ENCODE results near the gene MDGA2.
"Not testable (repeated sequence)": the region's sequence is repeated elsewhere in the genome, so short reads cannot be mapped to it uniquely, and the experiment has no call there.

MDGA2 gene

DNA sequence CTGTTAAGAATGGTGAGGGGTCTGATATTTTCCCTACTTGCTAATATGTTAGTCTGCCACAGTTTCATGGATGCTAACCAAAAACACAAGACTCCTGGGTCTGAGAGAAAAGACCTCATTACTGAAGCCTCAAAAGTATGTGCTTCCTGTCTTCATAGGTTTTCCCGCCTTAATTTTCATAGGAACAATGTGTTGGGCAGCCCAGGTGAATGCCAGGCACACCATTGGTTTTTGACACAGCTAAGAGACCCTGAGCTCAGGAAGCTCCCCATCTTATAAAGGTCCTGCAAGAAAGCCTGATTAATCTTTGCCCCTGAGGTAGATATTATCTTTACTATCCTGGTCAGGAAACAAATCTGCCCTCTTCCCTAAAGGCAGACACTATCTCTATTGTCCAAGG, 464.1 kb downstream of the MDGA2 start:
- DNase-seq, result no peak

DNA sequence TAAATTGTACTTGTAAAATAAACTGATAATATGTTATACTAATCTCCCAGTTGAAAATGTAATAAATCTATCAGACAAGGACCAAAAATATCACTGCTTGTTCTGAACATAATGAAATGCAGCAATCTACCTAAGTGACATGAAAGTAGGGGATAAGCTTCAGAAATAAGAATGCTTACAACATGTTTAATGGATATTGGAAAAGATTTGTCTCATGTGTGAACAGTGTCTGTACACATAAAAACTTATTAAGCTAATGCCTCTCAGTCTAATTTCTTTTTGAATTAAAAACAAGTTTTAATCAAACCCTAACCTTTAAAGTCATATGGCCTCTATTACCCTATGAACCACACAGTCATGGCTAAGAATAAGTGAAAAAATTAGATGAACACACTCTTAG, 465.3 kb downstream of the MDGA2 start:
- DNase-seq, result no peak

DNA sequence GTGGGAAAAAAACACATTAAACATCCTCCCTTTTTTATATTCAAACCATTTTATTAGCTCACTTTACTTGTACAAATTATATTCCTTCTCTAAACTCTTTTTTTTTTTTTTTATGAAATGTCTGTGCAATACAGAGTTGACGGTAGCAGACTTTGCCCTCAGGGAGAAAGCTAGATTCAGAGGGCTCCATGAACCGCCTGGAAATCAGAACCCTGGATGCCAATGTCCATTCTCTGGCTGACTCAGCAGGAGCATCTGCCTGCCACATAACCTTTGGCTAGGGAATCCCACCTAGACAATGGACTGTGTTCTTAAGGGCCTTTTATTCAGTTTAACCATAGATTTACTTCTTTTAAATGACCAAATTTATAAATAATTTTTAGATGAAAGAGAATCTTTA, 467.0 kb downstream of the MDGA2 start:
- no peak for DNase-seq

DNA sequence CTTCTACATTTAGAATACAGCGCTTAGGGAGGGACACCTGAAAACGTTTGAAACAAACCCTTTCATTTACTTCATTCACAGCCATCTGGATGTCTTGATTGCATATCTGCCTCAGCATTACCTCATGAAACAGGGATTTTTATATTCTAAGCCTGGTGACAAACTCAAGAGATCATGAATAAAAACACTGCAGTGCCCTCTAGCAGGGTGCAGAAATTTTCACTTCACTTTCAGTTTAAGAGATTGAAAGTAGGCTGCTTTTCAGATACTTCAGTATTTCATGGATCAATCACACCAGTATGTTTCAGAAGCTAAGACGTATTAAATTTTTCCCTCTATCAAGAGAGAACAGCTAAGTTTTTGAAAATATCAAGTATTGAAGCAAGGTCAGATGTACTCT, 467.8 kb downstream of the MDGA2 start:
- no peak for DNase-seq

- DNase-seq, result no peak
Observed at GRCh38 chr14:47200740-47201139, 474.7 kb downstream of the MDGA2 start.

GRCh38 chr14:47195582-47195981, 479.8 kb downstream of the MDGA2 start:
- DNase-seq, result no peak

DNA sequence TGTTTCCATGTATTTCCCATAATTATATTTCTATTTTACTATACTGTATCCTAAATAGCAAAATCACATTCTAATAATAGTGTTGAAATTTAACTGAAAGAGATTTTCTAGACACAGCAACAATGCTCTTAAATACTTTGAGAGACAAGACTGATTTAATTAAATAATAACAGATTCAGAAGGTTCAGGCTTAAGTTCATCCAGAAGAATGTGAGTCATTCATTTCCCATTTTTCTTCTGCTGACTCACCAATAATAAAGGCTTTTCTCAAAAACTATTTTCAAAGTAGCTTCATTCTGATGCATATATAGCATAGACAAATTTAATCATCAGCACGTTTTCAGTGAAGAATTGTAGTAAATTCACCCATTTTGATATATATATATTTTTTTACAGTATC, 481.4 kb downstream of the MDGA2 start:
- DNase-seq, result no peak

GRCh38 chr14:47192203-47192602, 483.2 kb downstream of the MDGA2 start:
- DNase-seq, result not testable (repeated sequence)

DNA sequence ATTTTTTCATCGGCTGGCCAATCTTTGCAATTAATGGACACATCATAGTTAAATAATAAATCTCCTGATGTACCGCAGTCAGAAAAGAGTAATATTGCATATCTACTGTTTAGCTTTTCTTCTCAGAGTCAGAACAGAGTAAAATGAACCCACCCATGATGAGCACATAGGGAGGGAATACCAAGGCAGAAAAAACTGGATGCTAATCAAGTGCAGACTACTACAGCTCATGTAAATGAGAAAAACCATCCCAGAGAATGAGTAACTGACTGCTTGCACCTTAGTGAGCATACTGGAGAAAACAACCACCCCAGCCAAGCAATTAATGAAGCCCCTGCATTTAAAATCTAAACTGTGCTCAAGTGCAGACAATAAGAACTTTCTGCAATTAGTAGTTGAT, 483.7 kb downstream of the MDGA2 start:
- no peak for DNase-seq

DNA sequence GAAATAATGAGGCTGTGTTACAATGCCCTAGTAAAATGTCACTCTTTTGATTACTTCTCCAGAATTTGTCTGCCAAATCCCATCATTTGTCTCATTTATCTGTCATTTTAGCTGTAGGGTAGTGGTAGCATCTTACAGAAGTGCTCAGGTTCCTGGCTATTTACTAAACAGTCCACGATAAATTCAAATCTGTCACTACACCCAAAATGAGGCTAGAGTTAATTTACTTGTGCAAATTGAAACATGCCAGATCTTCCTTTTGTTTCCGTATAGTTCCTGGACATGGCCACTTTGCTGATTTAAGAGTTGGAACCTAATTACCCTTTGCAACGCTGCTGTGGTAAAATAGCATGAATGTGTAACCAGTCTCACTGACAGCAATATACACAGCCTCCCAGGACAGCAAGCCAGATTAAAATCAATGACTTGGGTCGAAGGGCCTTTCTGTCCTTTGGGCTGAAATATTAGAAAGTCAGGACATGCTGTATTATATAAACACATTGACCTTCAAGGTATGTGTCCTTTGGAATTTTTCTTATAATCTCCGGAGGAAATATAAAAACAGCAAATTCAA, 485.4 kb downstream of the MDGA2 start:
- no peak for DNase-seq

DNA sequence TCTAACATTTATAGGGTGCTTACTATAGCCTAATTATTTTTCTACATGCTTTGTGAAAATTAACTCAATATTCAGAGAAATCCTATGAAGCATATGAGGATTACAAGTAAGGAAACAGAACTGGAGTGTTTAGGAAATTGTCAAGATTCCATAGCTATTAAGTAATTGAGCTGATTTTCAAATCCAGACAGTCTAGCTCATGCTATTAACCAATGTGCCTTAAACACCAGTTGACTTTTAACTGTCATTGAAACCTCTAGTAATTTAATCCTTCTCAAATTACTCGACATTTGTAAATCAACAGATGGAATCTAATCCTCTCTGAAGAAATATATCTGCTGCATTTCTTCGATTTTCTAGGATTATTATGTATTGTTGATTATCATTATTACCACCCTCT, 488.9 kb downstream of the MDGA2 start:
- DNase-seq, result no peak

DNA sequence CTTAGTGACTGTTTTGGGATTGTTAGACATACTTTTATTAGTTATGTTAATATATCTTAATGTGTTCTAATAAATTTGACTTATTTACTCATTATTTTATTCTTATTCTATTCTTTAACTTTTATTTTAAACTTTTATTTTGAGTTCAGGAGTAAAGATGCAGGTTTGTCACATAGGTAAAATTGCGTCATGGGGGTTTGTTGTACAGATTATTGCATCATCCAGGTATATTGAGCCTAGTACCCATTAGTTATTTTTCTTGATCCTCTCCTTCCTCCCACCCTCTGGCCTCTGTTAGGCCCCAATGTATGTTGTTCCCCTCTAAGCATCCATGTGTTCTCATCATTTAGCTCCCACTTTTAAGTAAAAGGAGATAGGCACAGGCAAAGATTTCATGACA, 495.5 kb downstream of the MDGA2 start:
- DNase-seq, result no peak

- DNase-seq, result not testable (repeated sequence)
Observed at GRCh38 chr14:47171896-47172295, 503.5 kb downstream of the MDGA2 start.

DNA sequence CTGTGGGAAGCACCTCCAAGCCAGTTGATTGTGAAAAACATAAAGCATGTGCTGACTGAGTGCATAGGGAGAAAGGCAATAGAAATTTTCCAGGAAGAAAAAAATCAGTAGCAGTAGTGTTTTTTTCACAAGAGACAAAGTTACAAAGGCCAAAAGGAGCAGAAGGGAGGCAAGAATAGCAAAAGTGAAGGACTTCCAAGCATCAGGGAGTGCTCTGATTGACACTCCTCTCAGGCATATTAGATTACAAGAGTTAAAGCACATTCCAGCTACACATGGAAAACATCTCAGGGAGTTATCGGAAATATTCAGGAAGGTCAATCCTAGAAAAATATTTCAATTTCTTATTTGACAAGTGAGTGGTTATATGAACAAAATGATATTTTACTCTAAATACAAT, 508.0 kb downstream of the MDGA2 start:
- DNase-seq, result no peak

DNA sequence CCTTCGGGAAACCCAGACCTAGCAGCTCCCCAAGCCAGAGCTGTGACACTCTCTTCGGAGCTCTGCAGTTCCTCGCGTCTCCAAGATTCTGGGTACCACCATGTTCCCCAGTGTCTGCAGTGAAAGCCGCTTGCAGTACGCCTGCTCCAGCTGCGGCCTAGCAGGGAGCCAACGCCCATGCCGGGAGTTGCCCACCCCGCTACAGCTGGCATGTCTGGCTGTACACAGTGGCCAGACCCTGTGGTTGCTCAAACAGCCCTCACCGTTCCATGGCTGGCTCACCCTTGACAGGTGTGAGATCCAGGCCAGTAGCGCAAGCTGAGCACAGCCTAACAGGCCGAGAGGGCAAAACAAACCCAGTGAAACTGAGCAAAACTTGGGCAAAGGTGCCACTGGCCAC, 520.0 kb downstream of the MDGA2 start:
- DNase-seq, result no peak

GRCh38 chr14:47154276-47154797, 521.1 kb downstream of the MDGA2 start:
- DNase-seq, result no peak

DNA sequence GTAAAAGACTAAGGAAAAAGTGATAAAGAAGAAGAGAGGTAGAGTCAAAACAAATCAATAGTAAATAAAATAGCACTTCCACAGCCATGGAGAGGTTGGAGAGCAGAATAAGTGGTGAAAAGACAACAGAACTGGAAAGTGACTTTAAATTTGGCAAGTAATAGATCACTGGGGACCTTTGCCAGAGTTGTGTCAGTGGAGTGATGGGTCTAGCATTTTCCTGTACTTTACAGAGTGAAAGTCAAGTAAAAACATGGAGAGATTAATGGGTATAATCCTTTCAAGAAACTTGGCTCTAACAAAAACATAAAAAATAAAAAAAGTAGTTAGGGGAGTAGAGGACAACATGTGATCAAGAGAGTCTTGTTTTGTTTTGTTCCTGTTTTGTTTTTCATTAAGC, 521.7 kb downstream of the MDGA2 start:
- no peak for DNase-seq

DNA sequence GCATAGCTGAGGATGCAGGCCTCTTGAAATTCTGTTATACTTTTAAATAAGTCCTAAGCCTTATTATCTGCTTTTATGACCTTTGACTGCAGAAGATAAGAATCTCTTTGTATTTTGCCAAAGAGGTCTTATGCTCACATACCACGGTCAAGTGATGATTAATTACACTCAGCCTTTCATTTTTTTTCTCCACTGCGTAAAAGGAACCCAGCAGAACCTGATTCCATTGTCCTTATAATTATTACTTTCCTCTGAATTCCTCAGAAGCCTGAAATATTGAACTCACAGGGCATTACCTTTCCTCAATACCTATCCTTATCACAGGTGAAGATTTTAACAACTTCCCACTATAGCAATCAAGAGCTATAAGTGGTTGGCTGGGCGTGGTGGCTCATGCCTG, 525.1 kb downstream of the MDGA2 start:
- DNase-seq, result no peak

DNA sequence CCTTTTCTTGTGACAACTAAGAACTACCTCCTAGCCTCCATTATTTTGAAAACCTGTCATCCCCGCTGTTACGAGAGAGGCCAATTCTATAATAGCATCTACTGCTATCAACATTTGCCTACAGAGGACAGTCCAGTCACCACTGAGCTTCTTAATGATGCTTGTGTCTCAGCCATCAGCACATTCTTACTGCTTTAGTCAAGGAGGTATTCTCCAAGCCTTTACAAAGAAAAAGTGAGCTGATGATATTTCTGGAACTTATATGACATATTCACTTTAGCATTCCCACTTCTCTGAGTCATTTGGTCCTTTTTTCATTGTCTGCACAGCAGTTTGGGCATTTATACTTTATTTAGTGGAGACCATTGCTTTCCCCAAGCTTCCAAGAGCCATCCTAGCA, 526.1 kb downstream of the MDGA2 start:
- no peak for DNase-seq

- DNase-seq, result no peak
Observed at GRCh38 chr14:47148686-47149085, 526.7 kb downstream of the MDGA2 start.

DNA sequence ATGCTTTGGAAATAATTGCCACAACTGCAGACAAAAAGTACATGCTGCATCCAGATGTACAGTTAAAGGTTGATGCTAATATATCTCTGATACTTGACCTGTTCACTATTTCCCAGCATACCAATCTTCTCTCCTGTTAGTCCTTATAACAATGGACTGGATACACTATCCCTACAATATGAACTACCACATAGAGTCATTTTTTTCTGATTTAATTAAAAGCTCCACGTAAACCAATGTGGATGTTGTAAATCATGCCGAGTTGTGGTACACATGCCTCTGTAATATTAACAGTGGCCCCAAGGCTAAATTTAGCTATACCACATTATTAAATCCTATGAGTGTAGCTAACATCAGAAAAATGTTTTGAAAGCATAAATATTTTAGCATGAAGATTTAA, 554.8 kb downstream of the MDGA2 start:
- DNase-seq, result no peak

- no peak for DNase-seq
Observed at GRCh38 chr14:47103771-47104170, 571.6 kb downstream of the MDGA2 start.

DNA sequence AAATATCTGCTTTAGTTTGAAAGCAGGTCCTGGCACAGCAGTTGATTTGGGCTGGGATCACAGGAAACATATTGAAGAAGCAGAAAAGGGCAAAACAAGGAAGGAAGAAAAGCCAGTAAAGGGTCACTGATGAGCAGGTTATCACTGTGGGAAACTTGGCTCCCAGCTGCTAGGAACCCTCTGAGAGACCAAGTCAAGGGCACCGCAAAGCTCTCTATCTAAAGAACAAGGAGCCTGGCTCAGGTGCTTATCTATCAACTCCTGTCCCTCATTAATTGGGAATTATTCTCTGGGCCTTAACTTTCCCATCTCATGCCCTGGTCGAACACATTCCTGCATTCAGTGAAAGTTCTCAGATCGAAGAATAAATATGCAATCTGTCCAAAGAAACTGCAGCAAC, 572.9 kb downstream of the MDGA2 start:
- no peak for DNase-seq

GRCh38 chr14:47085678-47086077, 589.7 kb downstream of the MDGA2 start:
- DNase-seq, result no peak

DNA sequence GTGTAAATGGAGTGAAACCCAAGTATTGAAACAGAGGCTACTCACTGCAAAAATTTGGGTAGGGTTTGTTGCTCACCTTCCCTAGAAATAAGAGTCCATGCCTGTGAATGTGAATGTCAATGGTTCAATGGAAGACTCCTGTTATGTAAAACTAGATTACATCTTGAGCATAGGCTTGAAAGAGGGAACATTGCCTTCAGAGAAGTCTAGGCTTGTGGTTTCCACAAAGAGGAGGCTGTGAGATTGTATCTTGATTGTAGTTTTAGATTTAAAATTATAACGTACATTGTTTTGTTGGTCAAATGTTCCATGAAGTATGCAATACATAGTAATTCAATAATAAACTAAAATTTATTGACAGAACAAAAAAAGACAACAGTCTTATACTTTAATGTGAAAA, 610.1 kb downstream of the MDGA2 start:
- no peak for DNase-seq

DNA sequence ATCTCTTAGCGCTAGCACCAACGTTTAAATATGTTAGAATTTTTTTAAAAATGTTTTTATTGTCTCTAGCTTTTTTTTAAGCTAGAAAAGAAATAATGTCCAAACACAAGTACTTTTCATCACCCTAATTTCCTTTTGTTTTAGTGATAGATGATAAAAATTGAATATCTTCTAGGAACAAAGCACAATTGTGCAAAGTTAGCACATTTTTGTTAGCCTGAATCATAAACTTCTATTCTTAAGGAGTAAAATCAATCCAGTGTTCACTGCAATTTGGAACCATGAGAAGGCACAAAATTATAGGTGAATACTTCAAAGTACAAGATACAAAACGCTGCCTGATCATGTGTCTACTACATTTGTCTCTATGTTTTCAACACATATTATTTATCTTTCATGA, 615.4 kb downstream of the MDGA2 start:
- no peak for DNase-seq

All from NCI-H1436 treated with DMSO at 0.1 percent for 48 hours (cell line).